Measurements from ENCODE around the gene OIP5. TPM values are rescaled to one million over a fixed set of nuclear protein-coding genes. Genes with fewer than 3 reads are reported as not detected.
A peak's percentile ranks its signal among the peaks of the same experiment; 100 is the strongest.

OIP5 gene
- total RNA-seq, 1 donor from 2014 or later: 2.7 TPM

GRCh38 chr15:41291065-41291631 lies 41.2 kb downstream of the OIP5 start:
- no peak for DNase-seq (ENCODE audit: low read depth)
- Histone ChIP-seq H3K27me3 (ENCODE audit: control insufficient read depth, insufficient read depth, low read length) (no peaks in the 10 kb centered on the region), H3K36me3 (ENCODE audit: control insufficient read depth, insufficient read depth, low read length) (no peaks in the 10 kb centered on the region), H3K4me3 (ENCODE audit: low read depth, low read length) (no peak overlapping the region)
- TF ChIP-seq CTCF (IDR thresholded peaks at IDR 0.05; ENCODE audit: insufficient read depth, low read length, poor library complexity, severe bottlenecking): no peak

GRCh38 chr15:41289953-41290352 lies 42.4 kb downstream of the OIP5 start:
- no peaks in the 10 kb centered on the region for H3K36me3 ChIP-seq (ENCODE audit: control insufficient read depth, insufficient read depth, low read length)

GRCh38 chr15:41288464-41288863 lies 43.9 kb downstream of the OIP5 start:
- Histone ChIP-seq H3K36me3 (ENCODE audit: control insufficient read depth, insufficient read depth, low read length) (no peaks in the 10 kb centered on the region), H3K4me3 (ENCODE audit: low read depth, low read length) (no peak overlapping the region), H3K27me3 (ENCODE audit: control insufficient read depth, insufficient read depth, low read length) (no peaks in the 10 kb centered on the region)
- no peak for TF ChIP-seq CTCF (IDR thresholded peaks at IDR 0.05; ENCODE audit: insufficient read depth, low read length, poor library complexity, severe bottlenecking)
- no peak for DNase-seq (ENCODE audit: low read depth)

More at GRCh38 chr15:41289953-41290352, 42.4 kb downstream of the OIP5 start:
- Histone ChIP-seq H3K4me3 (ENCODE audit: low read depth, low read length) (no peak overlapping the region), H3K27me3 (ENCODE audit: control insufficient read depth, insufficient read depth, low read length) (no peaks in the 10 kb centered on the region)
- no peak for DNase-seq (ENCODE audit: low read depth)
- TF ChIP-seq CTCF (IDR thresholded peaks at IDR 0.05; ENCODE audit: insufficient read depth, low read length, poor library complexity, severe bottlenecking): no peak

- DNase-seq (ENCODE audit: low read depth): no peak
- H3K27me3 ChIP-seq (ENCODE audit: control insufficient read depth, insufficient read depth, low read length): no peaks in the 10 kb centered on the region
- TF ChIP-seq CTCF (IDR thresholded peaks at IDR 0.05; ENCODE audit: insufficient read depth, low read length, poor library complexity, severe bottlenecking): no peak
- no peak overlapping the region for H3K4me3 ChIP-seq (ENCODE audit: low read depth, low read length)
- no peaks in the 10 kb centered on the region for H3K36me3 ChIP-seq (ENCODE audit: control insufficient read depth, insufficient read depth, low read length)
These were observed 45.6 kb downstream of the OIP5 start for GRCh38 chr15:41286665-41287333.

GRCh38 chr15:41285285-41285684 lies 47.1 kb downstream of the OIP5 start:
- no peak for DNase-seq (ENCODE audit: low read depth)
- Histone ChIP-seq H3K27me3 (ENCODE audit: control insufficient read depth, insufficient read depth, low read length) (no peaks in the 10 kb centered on the region), H3K4me3 (ENCODE audit: low read depth, low read length) (peak overlapping the region; percentile 72), H3K36me3 (ENCODE audit: control insufficient read depth, insufficient read depth, low read length) (no peaks in the 10 kb centered on the region)
- no peak for TF ChIP-seq CTCF (IDR thresholded peaks at IDR 0.05; ENCODE audit: insufficient read depth, low read length, poor library complexity, severe bottlenecking)
